Measurements from ENCODE around the gene CCDC192.
"Not testable (repeated sequence)": the region's sequence is repeated elsewhere in the genome, so short reads cannot be mapped to it uniquely, and the experiment has no call there.

CCDC192 gene

GRCh38 chr5:127702926-127703561 is at the start of gene CCDC192:
CCDC192 (plus strand) TSS chr5:127703391; CDS start chr5:127703446, 55 bp downstream.
- no peak for DNase-seq

DNA sequence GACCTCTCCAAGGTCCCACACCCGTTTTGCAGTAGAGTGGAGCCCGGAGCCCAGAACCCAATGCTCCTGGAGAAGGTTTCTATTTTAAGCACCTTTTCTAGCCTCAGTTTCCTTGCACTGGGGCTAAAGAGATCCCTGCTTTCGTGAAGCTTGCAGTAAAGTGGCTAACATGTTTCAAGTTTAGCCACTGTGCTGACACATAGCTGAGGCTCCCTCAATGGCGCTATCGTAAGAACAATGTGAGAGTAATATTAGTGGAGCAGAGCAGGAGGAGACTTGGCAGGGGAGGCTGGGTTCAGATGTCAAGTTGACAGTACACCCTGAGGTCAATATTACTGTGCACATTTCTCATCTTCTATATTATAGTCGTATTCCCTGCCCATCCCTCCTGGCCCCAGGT is 46.4 kb upstream of the CCDC192 start:
- DNase-seq: no peak

GRCh38 chr5:127660047-127660733 is 43.0 kb upstream of the CCDC192 start:
- DNase-seq: no peak

- DNase-seq: no peak
Measured at GRCh38 chr5:127664093-127664492, 39.1 kb upstream of the CCDC192 start.

DNA sequence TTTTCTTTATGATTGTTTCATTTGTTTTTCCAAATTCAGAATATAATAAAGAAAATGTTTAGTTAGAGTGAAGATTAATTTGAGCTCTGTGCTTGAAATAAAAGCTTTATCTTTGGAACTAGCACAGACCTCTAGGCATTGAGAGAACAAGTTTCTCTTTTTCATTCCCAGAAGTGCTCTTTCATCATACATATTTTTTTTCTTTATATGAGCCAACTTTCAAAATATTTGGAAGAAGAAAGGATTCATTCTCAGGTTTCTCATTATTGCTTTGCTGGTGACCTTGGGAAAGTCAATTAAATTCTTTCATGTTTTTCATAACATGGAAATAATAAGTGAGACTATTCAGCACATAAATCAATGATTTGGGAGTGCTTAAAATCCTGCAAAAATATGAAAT is 37.5 kb upstream of the CCDC192 start:
- DNase-seq: no peak

GRCh38 chr5:127666043-127666716 is 37.0 kb upstream of the CCDC192 start:
- DNase-seq: no peak

DNA sequence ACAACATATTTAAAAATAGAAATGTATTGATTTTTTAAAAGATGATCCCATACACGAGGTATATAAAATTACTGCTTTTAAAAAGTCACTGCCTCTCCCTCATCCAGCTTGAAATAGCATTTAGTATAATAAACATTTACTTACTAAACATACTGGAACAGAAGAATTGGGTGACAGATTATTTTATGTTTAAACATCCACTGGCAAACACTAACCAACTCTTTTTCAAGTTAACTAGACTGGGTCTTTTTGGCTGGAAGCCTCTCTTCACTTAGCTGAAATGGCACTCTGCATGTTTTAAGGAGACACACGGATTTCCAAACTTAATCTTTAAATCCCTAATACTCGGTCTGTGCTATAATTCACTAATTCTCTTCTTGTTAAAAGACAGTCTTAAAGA is 35.3 kb upstream of the CCDC192 start:
- no peak for DNase-seq

GRCh38 chr5:127671218-127671617 is 32.0 kb upstream of the CCDC192 start:
- no peak for DNase-seq

GRCh38 chr5:127673117-127673800 is 29.9 kb upstream of the CCDC192 start:
- no peak for DNase-seq

DNA sequence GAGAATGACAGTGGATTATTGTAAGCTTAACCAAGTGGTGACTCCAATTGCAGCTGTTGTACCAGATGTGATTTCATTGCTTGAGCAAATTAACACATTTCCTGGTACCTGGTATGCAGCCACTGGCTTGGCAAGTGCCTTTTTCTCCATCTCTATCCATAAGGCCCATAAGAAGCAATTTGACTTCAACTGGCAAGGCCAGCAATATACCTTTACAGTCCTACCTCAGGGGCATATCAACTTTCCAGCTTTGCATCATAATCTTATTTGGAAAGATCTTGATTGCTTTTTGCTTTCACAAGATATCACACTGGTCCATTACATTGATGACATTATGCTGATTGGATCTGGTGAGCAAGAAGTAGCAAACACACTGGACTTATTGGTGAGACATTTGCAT is 26.2 kb upstream of the CCDC192 start:
- DNase-seq: not testable (repeated sequence)

- not testable (repeated sequence) for DNase-seq
Measured at GRCh38 chr5:127679691-127680330, 23.4 kb upstream of the CCDC192 start.

DNA sequence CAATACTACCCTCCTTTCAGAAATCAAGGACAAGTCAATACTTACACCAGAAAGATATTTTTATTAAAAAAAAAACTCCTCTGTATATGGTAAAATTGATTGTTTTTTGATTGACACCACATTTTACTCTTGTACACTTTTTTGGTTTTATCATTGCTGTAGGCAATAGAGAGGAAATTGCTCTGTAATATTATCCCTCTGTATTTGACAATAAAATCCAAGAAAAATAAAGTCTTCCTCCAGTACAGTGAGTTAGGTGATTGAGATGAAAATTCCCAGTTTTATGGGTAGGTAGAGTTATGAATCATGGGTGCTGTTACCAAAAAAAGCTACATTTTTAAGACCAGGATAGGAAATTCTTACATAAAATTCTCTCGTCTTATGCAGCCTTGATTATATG is 22.6 kb upstream of the CCDC192 start:
- DNase-seq: no peak

DNA sequence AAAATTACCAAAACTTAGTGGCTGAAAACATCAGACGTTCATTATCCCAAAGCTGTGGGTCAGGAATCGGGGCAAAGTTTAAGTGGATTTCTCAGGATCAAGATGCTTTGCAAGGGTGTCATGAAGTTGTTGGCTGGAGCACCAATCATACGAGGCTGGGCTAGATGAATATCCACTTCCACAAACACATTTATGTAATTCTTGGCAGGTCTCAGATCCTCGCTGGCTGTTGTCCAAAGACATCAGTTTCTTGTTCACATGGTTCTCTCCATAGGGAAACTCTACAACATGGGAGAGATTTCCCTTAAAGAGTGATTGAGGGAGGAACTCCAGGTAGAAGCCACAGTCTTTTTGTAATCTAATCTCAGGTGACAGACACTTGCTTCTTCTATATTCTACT is 20.2 kb upstream of the CCDC192 start:
- no peak for DNase-seq

GRCh38 chr5:127684726-127685467 is 18.3 kb upstream of the CCDC192 start:
- no peak for DNase-seq

DNA sequence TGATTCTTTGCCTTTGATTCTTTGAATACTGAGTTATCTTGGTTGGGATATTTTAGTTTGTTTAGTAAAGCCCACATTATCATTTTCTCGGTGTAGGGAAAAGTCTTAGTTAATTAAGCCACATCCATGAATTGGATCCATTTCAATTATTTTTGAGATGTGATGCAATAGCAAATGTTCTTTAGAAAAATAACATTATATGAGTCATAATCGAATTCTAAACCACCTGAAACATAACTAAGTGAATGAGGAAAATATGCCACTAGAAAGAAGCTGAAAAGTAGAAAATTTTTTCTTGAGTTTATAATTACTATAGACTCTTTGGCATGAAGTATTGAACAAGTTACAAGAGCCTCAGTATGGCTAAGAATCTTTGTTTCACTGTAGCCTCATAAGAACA is 17.5 kb upstream of the CCDC192 start:
- no peak for DNase-seq

GRCh38 chr5:127686424-127686823 is 16.8 kb upstream of the CCDC192 start:
- DNase-seq: no peak

GRCh38 chr5:127694518-127695171 is 8.5 kb upstream of the CCDC192 start:
- no peak for DNase-seq

DNA sequence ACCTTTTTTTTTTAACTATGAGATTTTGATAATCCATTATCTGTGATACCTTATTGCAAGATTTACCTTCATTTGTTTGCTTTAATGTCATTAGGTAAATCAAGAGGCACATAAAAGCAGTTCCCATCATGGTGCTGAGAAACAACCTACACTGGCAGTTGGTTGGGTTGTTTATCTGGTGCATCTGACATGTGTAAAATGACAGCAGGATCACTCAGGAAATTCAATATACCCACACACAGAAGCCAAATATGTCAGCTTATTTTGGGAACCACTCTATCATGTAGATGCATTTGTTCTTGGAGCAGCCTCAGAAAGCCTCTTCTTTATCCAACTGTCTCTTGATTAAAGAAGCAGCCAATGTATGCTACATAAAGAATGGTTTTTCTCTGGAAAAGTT is 7.8 kb upstream of the CCDC192 start:
- no peak for DNase-seq

GRCh38 chr5:127696683-127697082 is 6.5 kb upstream of the CCDC192 start:
- no peak for DNase-seq

DNA sequence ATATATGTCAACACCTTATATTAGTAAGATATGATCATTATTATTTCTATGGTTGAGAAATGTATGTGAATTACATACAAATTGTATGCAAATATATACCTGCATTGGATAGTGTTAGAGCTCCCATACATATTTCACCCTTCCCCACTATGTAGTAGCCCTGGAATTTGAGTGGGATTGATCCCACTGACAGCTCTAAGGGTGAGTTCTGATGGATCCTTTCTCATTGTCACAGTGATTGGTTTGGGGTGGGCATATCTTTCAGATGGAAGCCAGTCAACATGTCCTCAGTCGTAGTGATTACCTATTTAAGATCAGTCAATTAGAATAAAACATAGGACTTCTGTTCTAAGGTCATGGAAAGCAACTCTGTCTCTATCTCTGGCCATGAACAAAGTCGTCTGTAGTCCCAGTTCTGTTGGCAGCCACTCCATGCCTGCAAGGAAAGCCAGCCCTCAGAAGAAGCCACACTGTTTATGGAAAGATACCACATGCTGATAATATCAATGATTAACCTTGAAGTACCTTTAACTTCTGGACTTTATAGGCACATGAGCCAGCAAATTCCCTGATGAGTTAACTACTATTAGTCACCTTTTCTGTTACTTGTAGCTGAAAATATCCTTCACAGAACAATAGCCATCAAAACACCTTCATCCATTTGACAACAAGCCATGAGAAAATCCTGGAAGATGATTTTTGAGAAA is 5.1 kb upstream of the CCDC192 start:
- no peak for DNase-seq

GRCh38 chr5:127699416-127699815 is 3.8 kb upstream of the CCDC192 start:
- DNase-seq: no peak

Data from amniotic stem cell (primary cell).